Measurements from ENCODE around the gene RASA2. TPM values are rescaled to one million over a fixed set of nuclear protein-coding genes. Genes with fewer than 3 reads are reported as not detected.

RASA2 gene
- polyA plus RNA-seq, 1 of the 3 experiments (the other 2 are of a cell fraction) = 2.4 TPM

GRCh38 chr3:141539431-141540187 lies 52.8 kb downstream of the RASA2 start:
- H2AFZ ChIP-seq (ENCODE audit: low read depth) = no peak overlapping the region
- ChIA-PET POLR2A (no interaction called here), CTCF (interaction anchor here (1.0 to 1.4 kb wide), 2 partner anchors 8 to 21 kb away, joined by 4 read pairs; no protein-coding TSS in a partner anchor)
- H3K9ac ChIP-seq = no peak overlapping the region
- peaks cover 0 to 9% of the 10 kb centered on the region in 2 experiments; a peak in 2 of 4 replicates for H3K4me1 ChIP-seq (ENCODE audit: control insufficient read depth in 1 of 2, insufficient read depth in 2 of 2, low read depth in 1 of 2, low read length in 1 of 2)
- no peak for TF ChIP-seq SIN3A (IDR thresholded peaks at IDR 0.05; ENCODE audit: borderline replicate concordance, low read depth, low read length)
- no peaks in the 10 kb centered on the region for H3K9me2 ChIP-seq
- H3K9me3 ChIP-seq = peaks cover 12% of the 10 kb centered on the region; the same call in 1 of the 2 replicates
- DNase-seq = no peak
- peaks cover 24 to 70% of the 10 kb centered on the region in 2 experiments for H3K36me3 ChIP-seq (replicated peaks in 1 of 2; ENCODE audit: control insufficient read depth in 1 of 2, insufficient read depth in 2 of 2, low read length in 1 of 2)
- H3K4me2 ChIP-seq = no peak overlapping the region
- H3F3A ChIP-seq (replicated peaks; ENCODE audit: insufficient read depth) = peaks cover 12% of the 10 kb centered on the region
- no peaks in the 10 kb centered on the region for H4K20me1 ChIP-seq (ENCODE audit: insufficient read depth)
- H3K27me3 ChIP-seq (ENCODE audit: insufficient read depth) = no peaks in the 10 kb centered on the region
- H3K4me3 ChIP-seq (ENCODE audit: low read depth in 2 of 2, low read length in 1 of 2) = no peak overlapping the region
- H3K27ac ChIP-seq (ENCODE audit: low read depth in 2 of 2, low read length in 1 of 2) = no peak overlapping the region
- WGBS (ENCODE audit: low lambda C conversion rate) = 89% methylated on average over 5 of the region's 5 CpGs
- no peaks in the 10 kb centered on the region for H3K79me2 ChIP-seq (ENCODE audit: insufficient read depth)

- CTCF ChIA-PET = interaction anchor here (1.0 kb wide), 1 partner anchor 8 kb away, joined by 3 read pairs; no protein-coding TSS in a partner anchor
- POLR2A ChIA-PET = no interaction called here
- Histone ChIP-seq H3K27me3 (ENCODE audit: insufficient read depth) (no peaks in the 10 kb centered on the region), H3K79me2 (ENCODE audit: insufficient read depth) (0 out of 2 replicates have a peak, but pooled peaks cover 5% of the 10 kb centered on the region), H4K20me1 (ENCODE audit: insufficient read depth) (no peaks in the 10 kb centered on the region), H2AFZ (ENCODE audit: low read depth) (no peak overlapping the region), H3K36me3 (replicated peaks in 1 of 2; ENCODE audit: control insufficient read depth in 1 of 2, insufficient read depth in 2 of 2, low read length in 1 of 2) (peaks cover 24 to 71% of the 10 kb centered on the region in 2 experiments), H3K9ac (no peak overlapping the region), H3K4me2 (no peak overlapping the region), H3K9me3 (peaks cover 12% of the 10 kb centered on the region; the same call in 1 of the 2 replicates), H3K9me2 (no peaks in the 10 kb centered on the region), H3K4me3 (ENCODE audit: low read depth in 2 of 2, low read length in 1 of 2) (no peak overlapping the region), H3K4me1 (ENCODE audit: control insufficient read depth in 1 of 2, insufficient read depth in 2 of 2, low read depth in 1 of 2, low read length in 1 of 2) (peaks cover 0 to 9% of the 10 kb centered on the region in 2 experiments; a peak in 2 of 4 replicates), H3K27ac (ENCODE audit: low read depth in 2 of 2, low read length in 1 of 2) (no peak overlapping the region), H3F3A (replicated peaks; ENCODE audit: insufficient read depth) (peaks cover 12% of the 10 kb centered on the region)
- TF ChIP-seq RCOR1 (IDR thresholded peaks at IDR 0.05; ENCODE audit: low read length) (no peak), EP300 (IDR thresholded peaks at IDR 0.05; ENCODE audit: borderline replicate concordance in 1 of 2, low read depth in 1 of 2, low read length in 1 of 2) (no peak), MAX (IDR thresholded peaks at IDR 0.05; ENCODE audit: low read depth) (no peak), CTCF (IDR thresholded peaks at IDR 0.05) (no peak)
- no peak for DNase-seq
- WGBS (ENCODE audit: low lambda C conversion rate) = 86% methylated on average over 2 of the region's 2 CpGs
These were observed 53.7 kb downstream of the RASA2 start for GRCh38 chr3:141540531-141540930.
